Measurements from ENCODE around the gene PPFIBP2. TPM values are rescaled to one million over a fixed set of nuclear protein-coding genes. Genes with fewer than 3 reads are reported as not detected.

Gene PPFIBP2
- total RNA-seq, 1 experiment from 2014 or later = 5.7 TPM

DNA sequence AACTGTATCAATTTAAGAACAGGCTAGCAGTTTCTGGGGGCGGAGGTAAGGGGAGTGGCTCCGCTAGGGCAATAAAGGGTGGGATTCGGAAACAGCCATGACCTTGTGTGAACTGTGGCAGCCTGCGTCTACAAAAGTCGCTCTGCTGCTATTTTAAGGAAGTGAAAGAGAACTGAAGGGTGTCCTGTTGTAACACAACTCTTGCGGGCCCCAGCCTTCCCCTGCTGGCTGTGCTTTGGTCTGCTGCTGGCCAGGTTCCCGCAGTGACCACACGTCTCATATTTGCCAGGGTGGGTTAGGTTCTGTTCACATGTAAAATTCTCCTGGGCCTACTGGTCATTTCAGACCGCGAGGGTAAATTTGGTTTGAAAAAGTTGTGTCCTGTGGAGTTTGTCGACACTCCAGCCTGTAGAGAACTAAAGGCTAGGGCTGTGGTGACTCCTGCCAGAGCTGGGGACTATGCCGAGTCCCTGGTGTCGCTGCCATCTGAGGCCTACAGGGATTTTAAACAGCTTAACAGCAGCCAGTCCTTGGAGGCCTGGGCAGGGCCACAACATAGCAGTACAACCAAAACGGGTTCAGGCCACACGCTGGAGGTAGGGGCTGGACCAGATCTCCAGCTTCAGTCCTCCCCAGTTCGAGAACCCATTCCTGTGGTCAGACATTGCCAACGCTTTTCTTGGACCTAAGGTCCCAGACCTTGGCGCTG, 1.1 kb upstream of the PPFIBP2 start:
- intact Hi-C loops (cut with micrococcal nuclease) = loop anchor here (5.0 kb wide), 1 partner anchor 155 kb away; no protein-coding TSS in a partner anchor
- ATAC-seq (peak; percentile 20), DNase-seq (ENCODE audit: low read depth, low spot score) (no peak)
- Histone ChIP-seq H3K9me3 (ENCODE audit: control insufficient read depth in 1 of 2, insufficient read depth in 1 of 2, low read depth in 1 of 2, low read length in 2 of 2) (no peaks in the 10 kb centered on the region), H3K4me2 (ENCODE audit: low read length) (peak overlapping the region; percentile 93), H3K27ac (ENCODE audit: low read depth, low read length) (no peak overlapping the region; the same call in 1 of the 2 replicates), H3K27me3 (ENCODE audit: insufficient read depth, low read length) (no peaks in the 10 kb centered on the region; the same call in 1 of the 2 replicates), H4K20me1 (ENCODE audit: insufficient read depth) (no peaks in the 10 kb centered on the region), H3K4me3 (replicated peaks in 1 of 2; ENCODE audit: low read depth in 1 of 2, low read length in 2 of 2) (peak overlapping the region; percentile 54 to 74), H3K4me1 (ENCODE audit: control insufficient read depth in 1 of 2, insufficient read depth in 2 of 2, low read length in 2 of 2) (peaks cover 8 to 19% of the 10 kb centered on the region in 2 experiments; a peak in 3 of 4 replicates), H3K9ac (ENCODE audit: low read length) (peak overlapping the region; percentile 7; the same call in 1 of the 2 replicates), H3K36me3 (ENCODE audit: control insufficient read depth in 1 of 2, insufficient read depth in 2 of 2, low read length in 2 of 2) (no peaks in the 10 kb centered on the region), H2AFZ (ENCODE audit: low read depth, low read length, poor library complexity, severe bottlenecking) (peak overlapping the region; percentile 89), H3K79me2 (ENCODE audit: insufficient read depth, low read length) (no peaks in the 10 kb centered on the region), H3K9me2 (ENCODE audit: insufficient read depth) (no peaks in the 10 kb centered on the region)
- no TSS peak for BruUV-seq (replicated peaks)
- TF ChIP-seq ZFX (IDR thresholded peaks at IDR 0.05) = no peak
- TF ChIP-seq POLR2A (IDR thresholded peaks at IDR 0.05; ENCODE audit: borderline replicate concordance, extremely low read depth, insufficient read depth, insufficient read length) = no peak
- TF ChIP-seq, protein P1, sequence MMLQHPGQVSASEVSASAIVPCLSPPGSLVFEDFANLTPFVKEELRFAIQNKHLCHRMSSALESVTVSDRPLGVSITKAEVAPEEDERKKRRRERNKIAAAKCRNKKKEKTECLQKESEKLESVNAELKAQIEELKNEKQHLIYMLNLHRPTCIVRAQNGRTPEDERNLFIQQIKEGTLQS (IDR thresholded peaks at IDR 0.05) = no peak
- TF ChIP-seq RAD21 (IDR thresholded peaks at IDR 0.05; ENCODE audit: low read depth) = no peak
- POLR2A ChIA-PET = no interaction called here
- RAD21 ChIA-PET (ENCODE audit: low non-redundant PET in 1 of 2, low total read pairs in 2 of 2, uncharacterized antibody in 2 of 2, unreplicated experiment in 2 of 2) = interaction anchor here (0.8 to 1.2 kb wide), 2 partner anchors 145 to 153 kb away, joined by 3 to 4 read pairs; no protein-coding TSS in a partner anchor
- CTCF ChIA-PET = interaction anchor here (1.3 to 2.5 kb wide), 3 partner anchors 9 to 144 kb away, joined by 4 to 14 read pairs (median 5); no protein-coding TSS in a partner anchor

DNA sequence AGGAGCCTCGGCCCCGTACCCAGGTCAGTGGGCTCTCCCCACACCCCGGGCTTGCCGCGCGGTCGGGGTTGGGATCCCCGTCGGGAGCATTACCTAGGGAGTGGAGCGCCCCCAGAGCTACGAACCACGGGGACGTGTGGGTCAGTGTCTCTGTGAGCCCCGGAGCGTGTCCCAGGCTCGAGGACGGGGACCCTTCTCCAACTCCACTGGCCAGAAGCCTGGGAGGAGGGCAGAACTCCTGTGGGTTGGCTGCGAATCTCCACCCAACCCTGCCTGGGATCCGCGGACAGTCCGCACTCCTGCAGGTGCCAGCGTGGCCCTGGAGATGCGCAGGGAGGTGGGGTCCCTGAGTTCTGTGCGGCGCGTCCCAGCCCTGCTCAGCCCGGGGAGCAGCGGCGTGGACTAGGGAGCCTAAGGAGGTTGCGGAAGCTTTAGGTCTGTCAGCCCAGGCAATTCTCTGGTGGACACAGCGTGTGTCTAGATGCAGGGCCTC, 346 bp downstream of the PPFIBP2 start:
- ChIA-PET POLR2A (no interaction called here), CTCF (interaction anchor here (2.5 kb wide), 1 partner anchor 143 kb away, joined by 14 read pairs; no protein-coding TSS in a partner anchor), RAD21 (ENCODE audit: low non-redundant PET in 1 of 2, low total read pairs in 2 of 2, uncharacterized antibody in 2 of 2, unreplicated experiment in 2 of 2) (interaction anchor here in 1 of 2 experiments (1.2 kb wide), 1 partner anchor 143 kb away, joined by 4 read pairs; no protein-coding TSS in a partner anchor)
- TF ChIP-seq POLR2AphosphoS5 (IDR thresholded peaks at IDR 0.05; ENCODE audit: low read depth, low read length) (no peak), EGR1 (IDR thresholded peaks at IDR 0.05; ENCODE audit: low read depth) (no peak)
- ATAC-seq = peak; percentile 33
- Histone ChIP-seq H3K9me2 (ENCODE audit: insufficient read depth) (no peaks in the 10 kb centered on the region), H4K20me1 (ENCODE audit: insufficient read depth) (no peaks in the 10 kb centered on the region), H3K4me3 (replicated peaks in 1 of 2; ENCODE audit: low read depth in 1 of 2, low read length in 2 of 2) (peak overlapping the region; percentile 54 to 74), H3K79me2 (ENCODE audit: insufficient read depth, low read length) (no peaks in the 10 kb centered on the region), H3K27ac (ENCODE audit: low read depth, low read length) (peak overlapping the region; percentile 63; the same call in 1 of the 2 replicates), H3K9me3 (ENCODE audit: control insufficient read depth in 1 of 2, insufficient read depth in 1 of 2, low read depth in 1 of 2, low read length in 2 of 2) (no peaks in the 10 kb centered on the region), H3K9ac (ENCODE audit: low read length) (peak overlapping the region; percentile 50), H3K4me1 (ENCODE audit: control insufficient read depth in 1 of 2, insufficient read depth in 2 of 2, low read length in 2 of 2) (peaks cover 8 to 19% of the 10 kb centered on the region in 2 experiments; a peak in 3 of 4 replicates), H3K36me3 (ENCODE audit: control insufficient read depth in 1 of 2, insufficient read depth in 2 of 2, low read length in 2 of 2) (no peaks in the 10 kb centered on the region), H2AFZ (ENCODE audit: low read depth, low read length, poor library complexity, severe bottlenecking) (peak overlapping the region; percentile 74), H3K4me2 (ENCODE audit: low read length) (peak overlapping the region; percentile 93), H3K27me3 (ENCODE audit: insufficient read depth, low read length) (no peaks in the 10 kb centered on the region; the same call in 1 of the 2 replicates)
- BruUV-seq (replicated peaks) = no TSS peak
- DNase-seq (ENCODE audit: low read depth, low spot score) = no peak
- intact Hi-C loops (cut with micrococcal nuclease) = loop anchor here (5.0 kb wide), 1 partner anchor 153 kb away; no protein-coding TSS in a partner anchor

Measured in HCT116 (cell line).